HepG2 (cell line): Measurements from ENCODE around the gene TDRD3. TPM values are rescaled to one million over a fixed set of nuclear protein-coding genes. Genes with fewer than 3 reads are reported as not detected.

Experiments used
- ATAC-seq: fragments of 200-7000 bp; cut with Tn5 transposase; 3 replicates; pipeline ENCODE4 v1.9.1; 2020; ENCODE audit warnings: mild to moderate bottlenecking, moderate library complexity
- BruUV-seq: library from RNA; stranded (reverse); fragments of 400-500 nt; replicated peaks from 2 replicates; lab custom pipeline; 2021; lab: Mats Ljungman, UMichigan
- CTCF ChIA-PET: fragments of 300-600 bp; formaldehyde crosslinking; extraction: SDS; loops from one replicate; lab custom pipeline; 2021; ENCODE audit warnings: low total read pairs, inconsistent platforms, low intra/inter-chr PET ratio; lab: Yijun Ruan, JAX
- POLR2A ChIA-PET: fragments of 350-600 bp; sonication (Branson Sonifier 250); formaldehyde crosslinking; loops from one replicate; lab custom pipeline; 2020; ENCODE audit warnings: antibody characterized with exemption, inconsistent platforms; lab: Yijun Ruan, JAX
- DNase-seq: peaks from one replicate; pipeline ENCODE4 v3.0.0-alpha.2; 2015; ENCODE audit warnings: low spot score
- FAIRE-seq: peaks from 3 replicates; lab custom pipeline; 2011; peaks lifted over from hg19 to GRCh38; lab: Jason Lieb, UNC
- H2AFZ ChIP-seq: one replicate; pipeline ENCODE4 v1.6.1; 2011; ENCODE audit warnings: low read length, inconsistent platforms
- H3K27ac ChIP-seq: fragments of 300-600 bp; 3 replicates; pipeline ENCODE4 v1.8.0; 2011; ENCODE audit warnings: mixed run types, mild to moderate bottlenecking, mixed read lengths, low read length, inconsistent platforms; ENCODE audit not compliant: insufficient read depth; ENCODE audit errors: extremely low read length
- H3K27me3 ChIP-seq, 2 experiments: fragments of 200-600 bp in 1 of 2; 2 replicates in 1 of 2; 3 replicates in 1 of 2; pipeline versions ENCODE4 v1.6.0 to v1.8.0; 2011; ENCODE audit warnings: low read length in 2 of 2, mild to moderate bottlenecking in 2 of 2, moderate library complexity in 2 of 2, inconsistent platforms in 1 of 2; ENCODE audit not compliant: insufficient read depth in 2 of 2, control insufficient read depth in 1 of 2
- H3K36me3 ChIP-seq, 2 experiments: fragments of 200-600 bp in 1 of 2; replicated peaks in 1 of 2; 2 replicates in 1 of 2; 3 replicates in 1 of 2; pipeline versions ENCODE4 v1.5.1 to v1.8.0; 2011; ENCODE audit warnings: low read length in 2 of 2, inconsistent platforms in 1 of 2; ENCODE audit not compliant: insufficient read depth in 2 of 2, control insufficient read depth in 1 of 2
- H3K4me1 ChIP-seq: 2 replicates; pipeline ENCODE4 v1.5.1; 2012; ENCODE audit warnings: low read length, inconsistent platforms; ENCODE audit not compliant: insufficient read depth
- H3K4me2 ChIP-seq: 2 replicates; pipeline ENCODE4 v1.6.0; 2011; ENCODE audit warnings: low read depth, low read length, inconsistent platforms
- H3K4me3 ChIP-seq, 3 experiments: fragments of 200-600 bp in 1 of 3; sonication (generic), shearing (Covaris generic) in 1 of 3; replicated peaks in 1 of 3; 2 replicates each; pipeline ENCODE4 v1.5.1; 2011 to 2016; ENCODE audit warnings: low read length in 3 of 3, inconsistent platforms in 2 of 3, low read depth in 2 of 3, mild to moderate bottlenecking in 2 of 3, control low read depth in 1 of 3, mixed read lengths in 1 of 3; ENCODE audit not compliant: insufficient read depth in 1 of 3
- H3K79me2 ChIP-seq: one replicate; pipeline ENCODE4 v1.6.1; 2011; ENCODE audit warnings: low read length, inconsistent platforms; ENCODE audit not compliant: insufficient read depth
- H3K9ac ChIP-seq: 2 replicates; pipeline ENCODE4 v1.6.0; 2011; ENCODE audit warnings: mild to moderate bottlenecking, low read depth, low read length, inconsistent platforms; ENCODE audit not compliant: insufficient read depth
- H3K9me3 ChIP-seq: 2 replicates; pipeline ENCODE4 v1.5.1; 2012; ENCODE audit warnings: mild to moderate bottlenecking, low read length
- H4K20me1 ChIP-seq: 2 replicates; pipeline ENCODE4 v1.6.0; 2011; ENCODE audit warnings: inconsistent platforms, mild to moderate bottlenecking, low read length, moderate library complexity; ENCODE audit not compliant: insufficient read depth
- CREM ChIP-seq, 2 experiments: sonication (generic) in 1 of 2; formaldehyde crosslinking in 1 of 2; IDR thresholded peaks; 2 replicates each; pipeline versions ENCODE4 v1.4.0 to v1.6.1; 2016 to 2020; ENCODE audit warnings: antibody characterized with exemption in 1 of 2, mild to moderate bottlenecking in 1 of 2, missing genetic modification reagents in 1 of 2
- MAFF ChIP-seq: IDR thresholded peaks from 2 replicates; pipeline ENCODE4 v1.6.1; 2011; ENCODE audit warnings: low read depth, low read length, improper control_type of control experiment
- MAFK ChIP-seq, 2 experiments: IDR thresholded peaks in 1 of 2; conservative IDR thresholded peaks in 1 of 2; 2 replicates each; pipeline ENCODE4 v1.6.1; 2011; ENCODE audit warnings: improper control_type of control experiment in 2 of 2, low read length in 2 of 2
- in situ Hi-C: cut with HindIII; loops from 2 replicates; pipeline ENCODE4 v1.10.0; 2017; ENCODE audit warnings: low pct_unique_long_range_greater_than_20kb; ENCODE audit not compliant: extremely low pct_ligation_motif_present
- intact Hi-C: fragments of 100-400 bp; cut with micrococcal nuclease; formaldehyde crosslinking; loops from one replicate; pipeline ENCODE4 v1.10.0; 2022; ENCODE audit not compliant: unreplicated experiment
- polyA plus RNA-seq, 8 experiments: library from polyadenylated mRNA; depleted of rRNA in 3 of 8; stranded (reverse) in 7 of 8; unstranded in 1 of 8; fragments of >200 nt; fragmentation: Illumina TruSeq in 4 of 8; extraction: Trizol in 4 of 8; gene quantifications; 2 replicates each; pipeline versions ENCODE4 v1.2.1 to v1.2.3, GENCODE V29; 2011 to 2016; ENCODE audit warnings: low read depth in 4 of 8, missing spikeins in 1 of 8, mixed read lengths in 1 of 8; ENCODE audit not compliant: insufficient read depth in 1 of 8
- total RNA-seq, 5 experiments: library from RNA; depleted of rRNA; stranded (reverse); fragments of >200 nt; fragmentation: Illumina TruSeq; extraction: Trizol; gene quantifications; 2 replicates each; pipeline ENCODE4 v1.2.3, GENCODE V29; 2016; ENCODE audit warnings: low read depth in 1 of 5
- TF ChIP-seq, protein P1 (sequence below): sonication (generic); formaldehyde crosslinking; IDR thresholded peaks from 2 replicates; pipeline ENCODE4 v1.5.1; 2020; ENCODE audit warnings: missing genetic modification reagents, mild to moderate bottlenecking, borderline replicate concordance
- TF ChIP-seq, protein P2 (sequence below): sonication (generic); formaldehyde crosslinking; IDR thresholded peaks from 2 replicates; pipeline ENCODE4 v1.4.0; 2020; ENCODE audit warnings: missing genetic modification reagents, mild to moderate bottlenecking, borderline replicate concordance

The TDRD3 gene
- total and polyA plus RNA-seq, 2 of the 13 experiments (the other 11 are each of a cell fraction or from before 2014, with no cell fraction given) = 4.7 to 11.8 TPM

DNA sequence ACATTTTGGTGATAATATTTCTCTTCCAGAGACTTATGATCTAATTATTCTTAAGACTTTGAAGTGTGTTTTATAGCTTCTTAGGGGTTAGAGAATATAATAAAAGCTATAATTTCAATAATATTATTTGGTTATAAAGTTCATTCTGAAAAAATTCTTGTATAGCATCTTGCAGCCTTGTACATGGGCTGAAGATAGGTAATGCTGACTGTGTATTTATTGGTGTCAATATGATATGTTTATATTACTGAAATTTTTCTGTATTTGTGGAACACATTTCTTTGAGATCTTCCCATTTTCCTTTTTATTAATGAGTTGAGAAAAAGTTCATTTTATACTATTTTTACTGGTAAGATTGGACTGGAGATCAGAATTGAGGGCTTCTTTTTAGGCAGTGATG lies 87.8 kb downstream of the TDRD3 start:
- no peak for TF ChIP-seq CREM (IDR thresholded peaks at IDR 0.05)
- TF ChIP-seq CREM (CRISPR knock-in tag; IDR thresholded peaks at IDR 0.05) = no peak
- TF ChIP-seq, protein P1, sequence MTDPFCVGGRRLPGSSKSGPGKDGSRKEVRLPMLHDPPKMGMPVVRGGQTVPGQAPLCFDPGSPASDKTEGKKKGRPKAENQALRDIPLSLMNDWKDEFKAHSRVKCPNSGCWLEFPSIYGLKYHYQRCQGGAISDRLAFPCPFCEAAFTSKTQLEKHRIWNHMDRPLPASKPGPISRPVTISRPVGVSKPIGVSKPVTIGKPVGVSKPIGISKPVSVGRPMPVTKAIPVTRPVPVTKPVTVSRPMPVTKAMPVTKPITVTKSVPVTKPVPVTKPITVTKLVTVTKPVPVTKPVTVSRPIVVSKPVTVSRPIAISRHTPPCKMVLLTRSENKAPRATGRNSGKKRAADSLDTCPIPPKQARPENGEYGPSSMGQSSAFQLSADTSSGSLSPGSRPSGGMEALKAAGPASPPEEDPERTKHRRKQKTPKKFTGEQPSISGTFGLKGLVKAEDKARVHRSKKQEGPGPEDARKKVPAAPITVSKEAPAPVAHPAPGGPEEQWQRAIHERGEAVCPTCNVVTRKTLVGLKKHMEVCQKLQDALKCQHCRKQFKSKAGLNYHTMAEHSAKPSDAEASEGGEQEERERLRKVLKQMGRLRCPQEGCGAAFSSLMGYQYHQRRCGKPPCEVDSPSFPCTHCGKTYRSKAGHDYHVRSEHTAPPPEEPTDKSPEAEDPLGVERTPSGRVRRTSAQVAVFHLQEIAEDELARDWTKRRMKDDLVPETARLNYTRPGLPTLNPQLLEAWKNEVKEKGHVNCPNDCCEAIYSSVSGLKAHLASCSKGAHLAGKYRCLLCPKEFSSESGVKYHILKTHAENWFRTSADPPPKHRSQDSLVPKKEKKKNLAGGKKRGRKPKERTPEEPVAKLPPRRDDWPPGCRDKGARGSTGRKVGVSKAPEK (CRISPR knock-in tag) = no peak
- peak; percentile 62 for TF ChIP-seq MAFF
- TF ChIP-seq MAFK (conservative IDR thresholded peaks at IDR 0.05 in 1 of 2, IDR thresholded peaks at IDR 0.05 in 1 of 2; ENCODE audit: low read length in 2 of 2) = peak; percentile 58 to 81; a peak in 3 of 4 replicates
- TF ChIP-seq, protein P2, sequence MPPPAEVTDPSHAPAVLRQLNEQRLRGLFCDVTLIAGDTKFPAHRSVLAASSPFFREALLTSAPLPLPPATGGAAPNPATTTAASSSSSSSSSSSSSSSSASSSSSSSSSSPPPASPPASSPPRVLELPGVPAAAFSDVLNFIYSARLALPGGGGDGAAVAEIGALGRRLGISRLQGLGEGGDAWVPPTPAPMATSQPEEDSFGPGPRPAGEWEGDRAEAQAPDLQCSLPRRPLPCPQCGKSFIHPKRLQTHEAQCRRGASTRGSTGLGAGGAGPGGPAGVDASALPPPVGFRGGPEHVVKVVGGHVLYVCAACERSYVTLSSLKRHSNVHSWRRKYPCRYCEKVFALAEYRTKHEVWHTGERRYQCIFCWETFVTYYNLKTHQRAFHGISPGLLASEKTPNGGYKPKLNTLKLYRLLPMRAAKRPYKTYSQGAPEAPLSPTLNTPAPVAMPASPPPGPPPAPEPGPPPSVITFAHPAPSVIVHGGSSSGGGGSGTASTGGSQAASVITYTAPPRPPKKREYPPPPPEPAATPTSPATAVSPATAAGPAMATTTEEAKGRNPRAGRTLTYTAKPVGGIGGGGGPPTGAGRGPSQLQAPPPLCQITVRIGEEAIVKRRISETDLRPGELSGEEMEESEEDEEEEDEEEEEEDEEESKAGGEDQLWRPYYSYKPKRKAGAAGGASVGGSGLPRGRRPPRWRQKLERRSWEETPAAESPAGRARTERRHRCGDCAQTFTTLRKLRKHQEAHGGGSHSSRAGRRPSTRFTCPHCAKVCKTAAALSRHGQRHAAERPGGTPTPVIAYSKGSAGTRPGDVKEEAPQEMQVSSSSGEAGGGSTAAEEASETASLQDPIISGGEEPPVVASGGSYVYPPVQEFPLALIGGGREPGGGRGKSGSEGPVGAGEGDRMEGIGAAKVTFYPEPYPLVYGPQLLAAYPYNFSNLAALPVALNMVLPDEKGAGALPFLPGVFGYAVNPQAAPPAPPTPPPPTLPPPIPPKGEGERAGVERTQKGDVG (CRISPR knock-in tag) = no peak
- TF ChIP-seq, all 625 proteins: peak for 2
- H3K4me3 ChIP-seq = no peak overlapping the region
- in situ Hi-C loops (no loop called here), intact Hi-C loops (no loop called here)
- H3K27me3 ChIP-seq = no peaks in the 10 kb centered on the region
- H3K27ac ChIP-seq = no peak overlapping the region
- ATAC-seq (no peak), FAIRE-seq (no peak), DNase-seq (no peak)
- POLR2A ChIA-PET = no interaction called here
- peaks cover 10% of the 10 kb centered on the region; the same call in 1 of the 2 replicates for H3K9me3 ChIP-seq
- H3K9ac ChIP-seq = no peak overlapping the region
- H4K20me1 ChIP-seq = no peaks in the 10 kb centered on the region
- H2AFZ ChIP-seq = no peak overlapping the region
- H3K36me3 ChIP-seq = no peaks in the 10 kb centered on the region; a peak in 2 of 5 replicates
- BruUV-seq = no TSS peak
- CTCF ChIA-PET = no interaction called here
- H3K4me2 ChIP-seq = no peak overlapping the region
- H3K4me1 ChIP-seq = no peaks in the 10 kb centered on the region
- no peaks in the 10 kb centered on the region for H3K79me2 ChIP-seq
